22Rv1 (cell line): Measurements from ENCODE around the gene BRF1.

Experiments used
- H3K27ac ChIP-seq: fragments of 450-650 bp; 2 replicates; pipeline ENCODE4 v1.5.1; 2017
- ZFX ChIP-seq: fragments of 450-650 bp; IDR thresholded peaks from 2 replicates; pipeline ENCODE4 v1.6.1; 2017; ENCODE audit warnings: antibody characterized with exemption, borderline replicate concordance
- TF ChIP-seq, protein P1 (sequence below): fragments of 450-650 bp; IDR thresholded peaks from 2 replicates; pipeline ENCODE4 v1.5.1; 2017; ENCODE audit warnings: mild to moderate bottlenecking

Gene BRF1

GRCh38 chr14:105247026-105247425 lies 53.8 kb downstream of the BRF1 start:
- TF ChIP-seq ZFX, result no peak
- TF ChIP-seq, protein P1, sequence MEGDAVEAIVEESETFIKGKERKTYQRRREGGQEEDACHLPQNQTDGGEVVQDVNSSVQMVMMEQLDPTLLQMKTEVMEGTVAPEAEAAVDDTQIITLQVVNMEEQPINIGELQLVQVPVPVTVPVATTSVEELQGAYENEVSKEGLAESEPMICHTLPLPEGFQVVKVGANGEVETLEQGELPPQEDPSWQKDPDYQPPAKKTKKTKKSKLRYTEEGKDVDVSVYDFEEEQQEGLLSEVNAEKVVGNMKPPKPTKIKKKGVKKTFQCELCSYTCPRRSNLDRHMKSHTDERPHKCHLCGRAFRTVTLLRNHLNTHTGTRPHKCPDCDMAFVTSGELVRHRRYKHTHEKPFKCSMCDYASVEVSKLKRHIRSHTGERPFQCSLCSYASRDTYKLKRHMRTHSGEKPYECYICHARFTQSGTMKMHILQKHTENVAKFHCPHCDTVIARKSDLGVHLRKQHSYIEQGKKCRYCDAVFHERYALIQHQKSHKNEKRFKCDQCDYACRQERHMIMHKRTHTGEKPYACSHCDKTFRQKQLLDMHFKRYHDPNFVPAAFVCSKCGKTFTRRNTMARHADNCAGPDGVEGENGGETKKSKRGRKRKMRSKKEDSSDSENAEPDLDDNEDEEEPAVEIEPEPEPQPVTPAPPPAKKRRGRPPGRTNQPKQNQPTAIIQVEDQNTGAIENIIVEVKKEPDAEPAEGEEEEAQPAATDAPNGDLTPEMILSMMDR, result no peak
- peak overlapping the region; percentile 87; the same call in 1 of the 2 replicates for H3K27ac ChIP-seq

- no peak overlapping the region for H3K27ac ChIP-seq
- TF ChIP-seq, protein P1, result no peak
- TF ChIP-seq ZFX, result no peak
Observed at GRCh38 chr14:105244334-105244733, 56.5 kb downstream of the BRF1 start.

GRCh38 chr14:105241641-105242040 lies 59.2 kb downstream of the BRF1 start:
- no peak overlapping the region for H3K27ac ChIP-seq
- TF ChIP-seq, protein P1, result no peak
- TF ChIP-seq ZFX, result no peak

DNA sequence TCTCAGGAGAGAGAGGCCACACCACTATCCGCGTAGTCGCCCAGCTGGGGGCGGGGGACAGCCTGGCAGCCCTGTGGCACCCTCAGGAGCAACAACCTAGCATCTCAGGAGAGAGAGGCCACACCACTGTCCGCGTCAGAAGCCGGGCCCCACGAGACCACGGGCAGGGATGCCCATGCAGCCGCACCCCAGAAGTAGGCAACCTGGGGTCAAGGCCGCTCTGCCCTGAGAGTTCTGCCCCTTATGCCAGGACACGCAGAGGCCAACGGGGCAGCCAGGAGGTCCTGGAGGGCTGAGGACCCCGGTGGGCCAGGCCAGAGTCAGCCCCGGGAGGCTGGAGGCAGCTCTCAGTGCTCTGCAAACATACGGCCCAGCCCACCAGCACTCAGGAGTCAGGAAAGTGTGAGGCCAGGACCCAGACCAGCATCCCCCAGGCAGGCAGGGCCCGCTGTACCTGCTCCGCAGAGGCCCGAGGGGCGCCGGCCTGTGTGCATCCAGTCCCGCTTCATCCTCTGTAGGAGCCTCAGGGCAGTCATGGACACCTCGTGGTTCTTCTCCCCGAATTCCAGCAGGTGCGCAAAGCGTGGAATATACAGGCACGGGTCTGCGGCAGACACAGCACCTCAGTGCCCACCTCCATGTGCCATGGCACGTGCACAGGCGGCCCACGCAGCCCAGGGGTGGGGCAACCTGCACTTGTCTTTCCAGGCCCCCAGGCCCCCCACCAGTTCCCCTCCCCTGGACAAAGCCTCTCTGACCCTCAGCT lies 59.8 kb downstream of the BRF1 start:
- TF ChIP-seq ZFX, result no peak
- TF ChIP-seq, protein P1, result no peak
- H3K27ac ChIP-seq, result no peak overlapping the region

DNA sequence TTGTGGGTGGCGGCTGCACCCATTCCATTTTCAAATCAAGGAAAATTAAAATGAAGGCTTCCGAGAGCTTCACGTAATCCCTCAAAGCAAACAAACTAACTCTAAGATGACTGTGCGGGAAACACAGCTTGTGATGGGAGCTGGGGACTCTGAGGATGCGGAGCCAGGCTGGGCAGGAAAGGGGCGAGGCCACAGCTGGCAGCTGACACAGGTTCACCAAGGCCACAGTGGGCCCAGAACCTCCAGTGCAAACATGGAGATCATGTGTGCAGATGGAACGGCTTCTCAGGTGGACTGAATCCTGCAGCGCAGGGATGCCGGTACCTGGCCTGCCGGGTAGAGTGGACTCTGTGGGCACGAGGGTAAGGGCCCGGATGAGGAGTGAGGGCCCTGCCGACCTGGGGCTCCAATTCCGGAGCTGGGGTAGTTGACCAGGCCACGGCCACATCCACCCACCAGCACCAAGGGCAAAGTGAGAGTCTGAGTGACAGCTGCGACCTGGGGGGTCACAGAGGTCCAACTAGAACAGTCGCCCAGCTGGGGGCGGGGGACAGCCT lies 71.6 kb downstream of the BRF1 start:
- H3K27ac ChIP-seq, result no peak overlapping the region
- TF ChIP-seq ZFX, result no peak
- TF ChIP-seq, protein P1, result no peak

- TF ChIP-seq, protein P1, result no peak
- no peak for TF ChIP-seq ZFX
- H3K27ac ChIP-seq, result no peak overlapping the region
Observed at GRCh38 chr14:105228562-105228961, 72.2 kb downstream of the BRF1 start.

DNA sequence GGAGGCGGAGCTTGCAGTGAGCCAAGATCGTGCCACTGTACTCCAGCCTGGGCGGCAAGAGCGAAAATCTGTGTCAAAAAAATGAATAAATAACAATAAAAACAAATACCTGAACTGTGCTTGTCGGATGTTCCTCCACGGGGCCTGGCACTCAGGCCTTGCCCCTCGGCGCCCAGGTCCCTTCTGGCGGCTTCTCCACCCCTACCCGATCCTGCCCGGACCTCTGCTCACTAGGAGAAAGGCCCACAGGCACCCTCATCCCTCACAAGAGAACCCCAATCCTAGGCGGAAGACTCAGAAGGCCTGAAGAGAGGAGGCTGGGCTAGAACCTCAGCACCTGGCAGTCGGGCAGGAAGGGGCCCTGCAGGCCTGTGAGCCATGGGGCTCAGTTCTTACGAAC lies 73.5 kb downstream of the BRF1 start:
- H3K27ac ChIP-seq, result no peak overlapping the region
- no peak for TF ChIP-seq ZFX
- TF ChIP-seq, protein P1, result no peak
